T-helper 9 cell (primary cell): ENCODE measurements around the gene TNFSF10.
"Not testable (repeated sequence)": the region's sequence is repeated elsewhere in the genome, so short reads cannot be mapped to it uniquely, and the experiment has no call there.

Experiments used
- DNase-seq: peaks from one replicate; pipeline ENCODE4 v3.0.0-alpha.2; 2020
- total RNA-seq, 2 donors: gene quantifications; one replicate each; lab custom pipeline; 2026; lab: John Stamatoyannopoulos, UW

TNFSF10 gene
- 27.0 to 100 reads per million in 2 donors for total RNA-seq

- peak; percentile 28 for DNase-seq
Measured at GRCh38 chr3:172522871-172523818, at the start of gene TNFSF10. Gene TNFSF10, minus strand, starts transcription at chr3:172523430. Its CDS starts 46 bp downstream, at chr3:172523384.

DNA sequence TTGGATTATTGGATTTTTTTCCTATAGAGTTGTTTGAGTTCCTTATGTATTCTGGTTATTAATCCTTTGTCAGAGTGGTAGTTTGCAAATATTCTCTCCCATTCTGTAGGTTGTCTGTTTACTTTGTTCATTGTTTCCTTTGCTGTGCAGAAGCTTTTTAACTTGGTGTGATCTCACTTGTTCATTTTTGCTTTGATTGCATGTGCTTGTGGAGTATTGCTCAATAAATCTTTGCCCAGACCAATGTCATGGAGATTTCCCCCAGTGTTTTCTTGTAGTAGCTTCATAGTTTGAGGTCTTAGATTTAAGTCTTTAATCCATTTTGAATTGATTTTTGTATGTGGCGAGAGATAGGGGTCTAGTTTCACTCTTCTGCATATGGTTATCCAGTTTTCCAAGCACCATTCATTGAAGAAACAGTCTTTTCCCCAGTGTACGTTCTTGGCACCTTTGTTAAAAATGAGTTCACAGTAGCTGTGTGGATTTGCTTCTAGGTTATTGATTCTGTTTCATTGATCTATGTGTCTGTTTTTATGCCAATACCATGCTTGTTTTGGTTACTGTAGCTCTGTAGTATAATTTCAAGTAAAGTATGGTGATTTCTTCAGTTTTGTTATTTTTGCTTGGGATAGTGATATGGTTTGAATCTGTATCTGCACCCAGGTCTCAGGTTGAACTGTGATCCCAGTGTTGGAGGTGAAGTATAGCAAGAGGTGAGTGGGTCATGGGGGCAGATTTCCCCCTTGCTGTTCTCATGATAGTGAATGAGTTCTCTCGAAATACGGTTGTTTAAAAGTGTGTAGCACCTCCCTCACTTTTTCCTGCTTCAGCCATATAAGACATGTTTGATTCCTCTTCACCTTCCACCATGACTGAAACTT, 46.1 kb upstream of the TNFSF10 start:
- no peak for DNase-seq

- no peak for DNase-seq
Measured at GRCh38 chr3:172568701-172569100, 45.5 kb upstream of the TNFSF10 start.

DNA sequence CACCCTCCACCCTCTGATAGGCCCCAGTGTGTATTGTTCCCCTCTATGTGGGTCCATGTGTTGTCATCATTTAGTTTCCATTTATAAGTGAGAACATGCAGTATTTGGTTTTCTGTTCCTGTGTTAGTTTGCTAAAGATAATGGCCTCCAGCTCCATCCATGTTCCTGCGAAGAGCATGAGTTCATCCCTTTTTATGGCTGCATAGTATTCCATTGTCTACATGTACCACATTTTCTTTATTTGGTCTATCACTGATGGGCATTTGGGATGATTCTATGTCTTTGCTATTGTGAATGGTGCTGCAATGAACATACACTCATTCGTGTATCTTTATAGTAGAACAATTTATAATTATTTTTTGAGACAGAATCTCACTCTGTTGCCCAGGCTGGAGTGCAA, 43.6 kb upstream of the TNFSF10 start:
- DNase-seq = not testable (repeated sequence)

GRCh38 chr3:172564499-172564898, 41.3 kb upstream of the TNFSF10 start:
- DNase-seq = no peak

DNA sequence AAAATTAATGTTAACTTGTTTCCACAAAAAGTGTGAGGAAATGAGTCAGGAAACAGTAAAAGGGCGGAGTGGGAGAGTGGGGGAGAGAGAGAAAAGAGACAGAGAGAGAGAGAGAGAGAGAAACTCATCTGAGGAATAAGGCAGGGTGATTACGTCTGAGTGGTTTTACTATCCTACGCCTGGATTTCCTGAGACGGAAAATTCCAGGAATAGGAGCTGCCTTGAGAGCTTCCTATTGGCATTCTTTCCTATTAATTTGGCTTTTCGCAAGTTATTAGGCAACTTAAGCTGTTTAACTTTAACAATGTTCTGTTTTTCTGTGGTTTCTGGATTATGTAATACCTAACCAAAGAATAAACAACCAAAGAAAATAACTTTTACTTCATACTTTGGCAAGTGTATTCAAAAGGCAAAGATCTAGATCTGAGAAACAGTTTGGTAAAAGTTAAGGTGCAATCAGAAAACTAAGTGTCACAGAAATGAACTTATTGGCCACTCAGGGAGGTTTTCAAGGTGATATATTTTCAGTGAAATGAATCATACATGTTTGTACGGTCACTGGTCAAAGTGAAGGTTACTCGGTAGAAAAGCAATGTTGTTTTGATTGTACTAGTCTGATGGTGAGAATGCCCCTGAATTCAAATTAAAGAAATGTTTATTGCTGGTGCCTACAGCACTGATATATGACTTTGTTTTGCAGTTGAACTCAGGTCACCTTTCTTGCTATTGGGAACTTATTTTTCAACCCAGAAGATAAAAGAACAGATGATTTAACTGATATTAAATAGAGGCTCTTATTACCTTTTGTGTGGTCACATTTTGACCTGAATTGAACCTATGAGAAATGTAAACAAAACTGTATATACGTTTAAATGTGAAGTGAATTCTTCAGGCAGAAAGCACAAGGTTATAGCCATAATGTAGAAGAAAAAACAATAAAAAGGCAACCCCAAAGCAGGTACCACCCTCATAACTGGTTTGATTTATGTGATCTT, 39.9 kb upstream of the TNFSF10 start:
- DNase-seq = no peak

DNA sequence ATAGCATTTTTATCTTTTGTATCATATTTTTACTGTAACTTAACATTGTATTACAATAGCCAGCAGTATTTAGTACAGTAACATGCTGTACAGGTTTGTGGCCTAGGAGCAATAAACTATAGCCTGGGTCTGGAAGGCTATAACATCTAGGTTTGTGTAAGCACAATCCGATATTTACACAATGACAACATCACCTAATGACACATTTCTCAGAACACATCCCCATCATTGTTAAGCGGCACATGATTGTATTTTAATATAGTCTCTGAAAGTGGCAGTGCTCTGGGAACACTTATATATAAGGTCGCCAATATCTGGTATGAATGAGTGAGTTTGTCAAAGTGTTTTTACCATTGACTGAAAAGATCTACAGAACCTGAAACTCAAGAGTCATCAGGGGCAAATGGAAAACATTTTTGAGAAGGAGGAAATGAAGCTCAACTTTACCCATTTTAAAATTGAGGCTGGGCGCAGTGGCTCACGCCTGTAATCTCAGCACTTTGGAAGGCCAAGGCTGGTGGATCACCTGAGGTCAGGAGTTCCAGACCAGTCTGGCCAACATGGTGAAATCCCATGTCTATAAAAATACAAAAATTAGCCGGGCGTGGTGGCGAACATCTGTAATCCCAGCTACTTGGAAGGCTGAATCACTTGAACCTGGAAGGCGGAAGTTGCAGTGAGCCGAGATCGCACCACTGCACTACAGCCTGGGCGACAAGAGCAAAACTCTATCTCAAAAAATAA, 38.8 kb upstream of the TNFSF10 start:
- no peak for DNase-seq

DNA sequence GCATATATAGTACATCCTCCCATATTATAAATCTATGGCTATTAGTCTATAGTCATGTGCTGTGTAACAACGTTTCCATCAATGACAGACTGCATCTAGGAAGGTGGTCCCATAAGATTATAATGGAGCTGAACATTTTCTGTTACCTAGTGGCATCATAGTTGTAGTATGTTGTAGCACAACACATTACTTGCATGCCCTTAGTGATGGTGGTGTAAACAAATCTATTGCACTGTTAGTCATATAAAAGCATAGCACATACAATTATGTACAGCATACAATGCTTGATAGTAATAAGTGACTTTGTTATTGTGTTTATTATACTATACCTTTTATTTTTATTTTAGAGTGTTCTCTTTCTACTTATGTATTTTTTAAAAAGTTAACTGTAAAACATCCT, 37.4 kb upstream of the TNFSF10 start:
- DNase-seq = no peak

GRCh38 chr3:172560026-172560425, 36.8 kb upstream of the TNFSF10 start:
- DNase-seq = no peak

DNA sequence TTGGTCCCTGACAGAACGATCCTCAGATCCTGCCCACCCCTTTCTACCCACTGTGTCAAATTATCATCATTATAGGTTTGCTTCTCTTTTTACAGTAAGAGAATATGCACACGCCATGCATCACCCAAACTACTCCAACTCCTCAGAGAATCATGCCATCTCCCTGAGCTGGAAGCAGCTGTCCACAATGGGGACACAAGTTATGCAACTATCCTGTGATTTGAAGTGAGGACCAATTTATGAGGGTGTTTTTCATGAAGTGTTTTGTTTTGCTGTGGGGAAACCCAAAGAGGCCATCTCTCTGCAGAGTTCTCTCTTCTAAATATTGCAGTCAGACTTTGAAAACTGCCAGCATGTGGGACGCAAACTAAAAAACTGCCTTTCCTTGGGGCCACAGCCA, 35.8 kb upstream of the TNFSF10 start:
- DNase-seq = no peak

GRCh38 chr3:172557515-172558220, 34.4 kb upstream of the TNFSF10 start:
- DNase-seq = no peak

DNA sequence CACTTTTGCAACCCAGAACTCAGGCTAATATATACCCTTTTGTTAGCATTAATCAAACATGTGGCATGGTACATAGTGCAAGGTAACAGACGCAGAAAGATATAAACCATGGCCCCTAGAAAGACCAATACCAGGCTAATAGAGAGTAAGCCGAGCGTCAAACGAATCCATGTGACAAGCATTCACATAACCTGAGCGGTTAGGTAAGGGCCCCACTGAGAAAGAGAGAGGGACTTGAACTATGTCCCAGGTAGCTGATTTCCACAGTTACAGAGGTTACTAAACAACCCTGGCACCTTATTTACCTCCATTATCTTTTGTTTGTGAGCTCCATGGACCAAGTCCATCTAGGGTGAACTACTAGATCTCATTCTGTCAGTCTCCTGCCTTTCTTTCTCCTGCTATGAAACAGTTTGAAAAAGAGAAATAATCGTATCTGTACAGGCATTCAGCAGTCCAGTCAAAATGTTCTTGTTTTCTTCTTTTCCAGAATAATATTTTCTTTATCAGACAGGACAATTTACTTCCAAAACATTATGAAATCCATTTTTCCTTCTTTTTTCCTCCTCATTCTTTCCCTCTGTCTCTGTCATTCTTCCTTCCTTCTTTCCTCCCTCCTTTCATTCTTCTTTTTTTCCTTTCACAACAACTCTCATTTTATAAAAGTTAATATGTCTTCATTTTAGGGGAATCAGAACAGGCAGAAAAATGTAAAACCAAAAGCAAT, 30.5 kb upstream of the TNFSF10 start:
- no peak for DNase-seq

DNA sequence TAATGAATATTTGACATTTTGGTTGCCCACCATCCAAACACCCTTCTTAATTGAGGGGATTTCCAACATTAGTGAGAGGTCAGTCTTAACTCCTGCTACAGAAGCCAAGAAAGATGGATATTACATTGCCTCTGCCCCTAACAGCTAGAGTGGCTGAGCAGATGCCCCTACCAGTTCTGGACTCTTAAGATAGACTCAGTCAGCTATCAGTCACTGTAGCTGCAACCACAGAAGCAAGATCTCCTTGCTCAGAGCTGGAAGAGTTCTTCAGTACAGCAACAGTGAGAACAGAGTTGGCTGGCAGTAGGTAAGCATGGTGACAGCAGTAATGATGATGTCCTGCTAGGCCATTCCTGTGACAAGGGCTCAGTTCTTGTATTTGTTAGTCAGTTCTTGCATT, 29.4 kb upstream of the TNFSF10 start:
- no peak for DNase-seq

DNA sequence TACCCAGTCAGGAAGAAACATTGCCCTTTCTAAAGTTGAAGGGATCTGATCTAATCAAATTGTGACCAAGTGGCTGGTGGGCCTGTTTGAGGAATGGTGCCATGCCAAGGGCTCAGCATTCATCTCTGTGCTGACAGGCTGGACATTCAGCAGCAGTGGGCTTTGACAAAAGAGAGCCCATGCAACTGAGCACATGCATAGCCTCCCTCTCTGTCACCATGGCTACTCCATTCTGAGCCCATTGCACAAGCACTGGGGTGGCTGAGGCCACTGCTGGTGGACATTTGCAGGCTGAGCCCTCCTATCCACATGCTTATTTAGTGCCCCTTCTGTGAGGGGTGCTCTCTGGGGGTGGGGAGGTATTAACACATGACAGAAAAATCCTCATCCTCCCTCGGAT, 28.6 kb upstream of the TNFSF10 start:
- no peak for DNase-seq

GRCh38 chr3:172550347-172550943, 27.2 kb upstream of the TNFSF10 start:
- DNase-seq = no peak

DNA sequence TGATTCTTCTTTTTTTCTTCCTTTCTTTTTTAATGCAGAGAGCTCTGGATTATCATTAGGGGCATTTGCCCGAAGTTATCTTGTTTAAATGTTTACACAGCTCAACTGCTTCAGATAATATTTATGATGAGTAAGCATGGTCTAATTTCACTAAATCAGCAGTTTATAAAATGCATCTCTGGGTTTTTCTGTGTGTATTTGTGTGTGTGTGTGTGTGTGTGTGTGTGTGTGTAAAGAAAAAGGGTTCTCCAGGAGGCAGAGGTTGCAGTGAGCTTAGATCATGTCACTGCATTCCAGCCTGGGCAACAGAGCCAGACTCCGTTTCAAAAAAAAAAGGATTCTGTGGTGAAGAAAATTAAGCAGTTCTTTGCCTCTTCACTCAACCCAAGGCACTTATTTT, 25.9 kb upstream of the TNFSF10 start:
- DNase-seq = no peak

DNA sequence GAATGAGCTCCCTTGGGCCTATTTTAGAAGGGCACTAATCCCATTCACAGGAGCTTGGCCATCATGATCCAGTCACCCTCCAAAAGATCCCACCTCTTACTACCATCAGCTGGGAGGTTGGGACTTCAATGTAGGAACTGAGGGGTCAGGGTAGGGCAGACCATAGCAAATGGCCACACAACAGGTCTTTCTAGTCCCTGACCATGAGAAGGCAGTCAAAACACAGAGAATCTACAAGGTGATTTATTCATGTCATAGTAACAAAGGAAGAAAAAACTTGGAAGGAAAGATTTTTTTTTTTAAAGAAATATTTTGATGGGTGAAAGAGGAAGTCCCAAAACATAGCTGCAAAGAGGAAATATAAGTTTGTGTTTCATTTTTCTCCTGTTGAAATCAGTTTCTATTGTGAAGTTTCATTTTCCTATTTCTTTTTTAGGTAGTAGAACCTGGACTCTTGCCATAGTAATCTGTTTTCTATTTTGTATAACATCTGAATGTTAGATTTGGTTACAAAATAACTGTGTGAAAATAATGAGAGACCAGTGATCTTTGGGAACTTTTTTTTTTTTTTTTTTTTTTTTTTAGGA, 23.5 kb upstream of the TNFSF10 start:
- DNase-seq = no peak

DNA sequence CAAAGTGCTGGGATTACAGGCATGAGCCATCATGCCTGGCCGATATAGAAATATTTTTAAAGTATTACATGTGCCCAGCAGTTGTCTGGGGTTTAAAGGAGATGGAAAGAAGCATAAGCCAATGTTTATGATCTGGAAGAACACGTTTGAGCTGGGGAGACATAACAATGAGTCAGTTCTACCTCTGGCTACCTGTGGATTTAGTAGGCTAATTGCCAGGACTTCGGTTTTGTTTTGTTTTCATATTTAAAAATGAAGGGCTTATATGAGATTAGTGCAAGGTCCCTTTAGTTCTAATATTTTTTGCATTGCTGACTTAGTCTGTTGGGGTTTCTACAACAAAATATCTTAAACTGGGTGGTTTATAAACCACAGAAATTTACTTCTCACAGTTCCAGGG, 22.9 kb upstream of the TNFSF10 start:
- no peak for DNase-seq

- no peak for DNase-seq
Measured at GRCh38 chr3:172544404-172544803, 21.2 kb upstream of the TNFSF10 start.
